ENCODE measurements around the gene FLRT1. TPM values are rescaled to one million over a fixed set of nuclear protein-coding genes. Genes with fewer than 3 reads are reported as not detected.

Gene FLRT1
- total RNA-seq, 1 experiment from 2014 or later = 0.44 TPM

- Histone ChIP-seq H3K4me2 (no peak overlapping the region), H3K27ac (no peak overlapping the region), H3K79me2 (ENCODE audit: low read depth) (no peaks in the 10 kb centered on the region), H3K36me3 (ENCODE audit: low read depth) (no peaks in the 10 kb centered on the region), H2AFZ (no peak overlapping the region), H3K4me1 (replicated peaks; ENCODE audit: insufficient read depth) (no peaks in the 10 kb centered on the region), H3K9me2 (ENCODE audit: insufficient read depth) (no peaks in the 10 kb centered on the region), H3K27me3 (ENCODE audit: insufficient read depth, low read depth) (no peaks in the 10 kb centered on the region), H4K20me1 (ENCODE audit: insufficient read depth) (peaks cover 28% of the 10 kb centered on the region), H3K9me3 (ENCODE audit: insufficient read depth, low read depth) (no peaks in the 10 kb centered on the region), H3F3A (ENCODE audit: insufficient read depth, low read depth) (no peaks in the 10 kb centered on the region), H3K4me3 (no peak overlapping the region)
- TF ChIP-seq, protein P1, sequence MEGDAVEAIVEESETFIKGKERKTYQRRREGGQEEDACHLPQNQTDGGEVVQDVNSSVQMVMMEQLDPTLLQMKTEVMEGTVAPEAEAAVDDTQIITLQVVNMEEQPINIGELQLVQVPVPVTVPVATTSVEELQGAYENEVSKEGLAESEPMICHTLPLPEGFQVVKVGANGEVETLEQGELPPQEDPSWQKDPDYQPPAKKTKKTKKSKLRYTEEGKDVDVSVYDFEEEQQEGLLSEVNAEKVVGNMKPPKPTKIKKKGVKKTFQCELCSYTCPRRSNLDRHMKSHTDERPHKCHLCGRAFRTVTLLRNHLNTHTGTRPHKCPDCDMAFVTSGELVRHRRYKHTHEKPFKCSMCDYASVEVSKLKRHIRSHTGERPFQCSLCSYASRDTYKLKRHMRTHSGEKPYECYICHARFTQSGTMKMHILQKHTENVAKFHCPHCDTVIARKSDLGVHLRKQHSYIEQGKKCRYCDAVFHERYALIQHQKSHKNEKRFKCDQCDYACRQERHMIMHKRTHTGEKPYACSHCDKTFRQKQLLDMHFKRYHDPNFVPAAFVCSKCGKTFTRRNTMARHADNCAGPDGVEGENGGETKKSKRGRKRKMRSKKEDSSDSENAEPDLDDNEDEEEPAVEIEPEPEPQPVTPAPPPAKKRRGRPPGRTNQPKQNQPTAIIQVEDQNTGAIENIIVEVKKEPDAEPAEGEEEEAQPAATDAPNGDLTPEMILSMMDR (conservative IDR thresholded peaks at IDR 0.05) = no peak
- no peak for TF ChIP-seq EZH2 (IDR thresholded peaks at IDR 0.05; ENCODE audit: low read depth)
- ChIA-PET POLR2A (ENCODE audit: unreplicated experiment) (no interaction called here), CTCF (no interaction called here)
- no peak for DNase-seq
- BruUV-seq (replicated peaks) = no TSS peak
- intact Hi-C loops (cut with micrococcal nuclease; ENCODE audit: unreplicated experiment) = no loop called here
Measured at GRCh38 chr11:64080390-64080789, 44.7 kb downstream of the FLRT1 start.

DNA sequence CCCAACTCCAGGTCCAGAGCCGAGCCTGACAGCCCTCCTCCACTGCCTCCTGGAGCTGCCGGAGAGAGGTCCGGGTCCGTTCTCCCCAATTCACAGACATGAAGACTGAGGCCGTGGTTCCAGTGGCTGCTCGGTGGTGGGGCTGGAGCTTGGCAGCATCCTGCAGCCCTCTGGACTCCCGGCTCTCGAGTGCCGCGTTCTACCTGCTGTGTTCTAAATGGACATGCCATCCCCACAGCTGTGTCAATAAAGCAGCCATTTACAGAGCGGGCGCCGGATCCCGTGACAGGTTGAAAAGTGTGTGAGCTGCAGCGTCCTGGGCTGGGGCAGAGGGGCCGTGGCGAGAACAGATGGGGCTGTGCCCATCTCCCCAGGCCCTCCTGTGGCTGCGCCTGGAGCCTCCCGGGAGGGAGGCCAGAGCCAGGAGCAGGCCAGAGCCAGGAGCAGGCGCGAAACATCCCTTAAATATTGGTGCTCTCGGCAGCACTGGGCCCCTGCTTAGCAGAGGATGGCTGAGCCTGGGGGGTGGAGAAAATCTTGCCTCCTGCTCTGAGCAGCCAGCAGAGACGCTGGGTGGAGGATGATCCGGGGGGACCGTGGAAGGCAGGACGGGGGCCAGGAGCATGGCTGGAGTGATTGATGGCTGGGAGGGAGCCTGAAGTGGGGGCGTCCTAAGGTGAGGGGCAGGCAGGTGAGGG is 46.2 kb downstream of the FLRT1 start:
- no peaks in the 10 kb centered on the region for H3F3A ChIP-seq (ENCODE audit: insufficient read depth, low read depth)
- H3K27me3 ChIP-seq (ENCODE audit: insufficient read depth, low read depth) = no peaks in the 10 kb centered on the region
- TF ChIP-seq EZH2 (IDR thresholded peaks at IDR 0.05; ENCODE audit: low read depth) = no peak
- TF ChIP-seq, protein P1 (conservative IDR thresholded peaks at IDR 0.05) = no peak
- no peak overlapping the region for H3K4me3 ChIP-seq
- no peak overlapping the region for H3K27ac ChIP-seq
- no peaks in the 10 kb centered on the region for H3K4me1 ChIP-seq (replicated peaks; ENCODE audit: insufficient read depth)
- no peak overlapping the region for H3K4me2 ChIP-seq
- H3K9me3 ChIP-seq (ENCODE audit: insufficient read depth, low read depth) = no peaks in the 10 kb centered on the region
- ChIA-PET POLR2A (ENCODE audit: unreplicated experiment) (no interaction called here), CTCF (no interaction called here)
- H3K36me3 ChIP-seq (ENCODE audit: low read depth) = no peaks in the 10 kb centered on the region
- H4K20me1 ChIP-seq (ENCODE audit: insufficient read depth) = peaks cover 26% of the 10 kb centered on the region; the same call in 1 of the 2 replicates
- no peak overlapping the region for H2AFZ ChIP-seq
- BruUV-seq (replicated peaks) = no TSS peak
- DNase-seq = no peak
- H3K9me2 ChIP-seq (ENCODE audit: insufficient read depth) = no peaks in the 10 kb centered on the region
- no peaks in the 10 kb centered on the region for H3K79me2 ChIP-seq (ENCODE audit: low read depth)
- intact Hi-C loops (cut with micrococcal nuclease; ENCODE audit: unreplicated experiment) = no loop called here

- H4K20me1 ChIP-seq (ENCODE audit: insufficient read depth) = peaks cover 20% of the 10 kb centered on the region; the same call in 1 of the 2 replicates
- H3F3A ChIP-seq (ENCODE audit: insufficient read depth, low read depth) = no peaks in the 10 kb centered on the region
- POLR2A ChIA-PET (ENCODE audit: unreplicated experiment) = no interaction called here
- no TSS peak for BruUV-seq (replicated peaks)
- H3K27ac ChIP-seq = no peak overlapping the region
- no peaks in the 10 kb centered on the region for H3K36me3 ChIP-seq (ENCODE audit: low read depth)
- TF ChIP-seq EZH2 (IDR thresholded peaks at IDR 0.05; ENCODE audit: low read depth) = no peak
- TF ChIP-seq, protein P1 (conservative IDR thresholded peaks at IDR 0.05) = no peak
- H3K79me2 ChIP-seq (ENCODE audit: low read depth) = no peaks in the 10 kb centered on the region
- no peaks in the 10 kb centered on the region for H3K4me1 ChIP-seq (replicated peaks; ENCODE audit: insufficient read depth)
- no peaks in the 10 kb centered on the region for H3K9me3 ChIP-seq (ENCODE audit: insufficient read depth, low read depth)
- no peak overlapping the region for H3K4me2 ChIP-seq
- no peak for DNase-seq
- H3K27me3 ChIP-seq (ENCODE audit: insufficient read depth, low read depth) = no peaks in the 10 kb centered on the region
- no peak overlapping the region for H3K4me3 ChIP-seq
- intact Hi-C loops (cut with micrococcal nuclease; ENCODE audit: unreplicated experiment) = no loop called here
- H2AFZ ChIP-seq = no peak overlapping the region
- CTCF ChIA-PET = interaction anchor here (0.7 kb wide), 1 partner anchor 168 kb away, joined by 6 read pairs; the partner anchor contains the start of gene PLCB3
- no peaks in the 10 kb centered on the region for H3K9me2 ChIP-seq (ENCODE audit: insufficient read depth)
Measured at GRCh38 chr11:64083398-64084080, 47.8 kb downstream of the FLRT1 start.
